OCI-LY3 (cell line): ENCODE results near the gene ZNF277.

Source experiments
- CTCF ChIP-seq: fragments of 200-600, 300-600 bp; sonication (generic); IDR thresholded peaks from 2 replicates; pipeline ENCODE4 v1.5.1; 2014; ENCODE audit warnings: antibody characterized with exemption, low read length, low read depth
- EZH2phosphoT487 ChIP-seq: fragments of 200-600 bp; shearing (Covaris generic); IDR thresholded peaks from 2 replicates; pipeline ENCODE4 v1.6.1; 2018; ENCODE audit warnings: antibody characterized with exemption, mixed run types, low read depth

- TF ChIP-seq EZH2phosphoT487 (no peak), CTCF (no peak)
Observed at GRCh38 chr7:112356596-112356995, 150.1 kb downstream of the ZNF277 start.
